GM21717 (cell line): ENCODE results near the gene FBXL5.
A peak's percentile ranks its signal among the peaks of the same experiment; 100 is the strongest.

Experiments used
- ATAC-seq: cut with Tn5 transposase; IDR thresholded peaks from one replicate; pipeline ENCODE4 v1.9.1; 2021; ENCODE audit warnings: mild to moderate bottlenecking, moderate library complexity; ENCODE audit not compliant: unreplicated experiment

FBXL5 gene

DNA sequence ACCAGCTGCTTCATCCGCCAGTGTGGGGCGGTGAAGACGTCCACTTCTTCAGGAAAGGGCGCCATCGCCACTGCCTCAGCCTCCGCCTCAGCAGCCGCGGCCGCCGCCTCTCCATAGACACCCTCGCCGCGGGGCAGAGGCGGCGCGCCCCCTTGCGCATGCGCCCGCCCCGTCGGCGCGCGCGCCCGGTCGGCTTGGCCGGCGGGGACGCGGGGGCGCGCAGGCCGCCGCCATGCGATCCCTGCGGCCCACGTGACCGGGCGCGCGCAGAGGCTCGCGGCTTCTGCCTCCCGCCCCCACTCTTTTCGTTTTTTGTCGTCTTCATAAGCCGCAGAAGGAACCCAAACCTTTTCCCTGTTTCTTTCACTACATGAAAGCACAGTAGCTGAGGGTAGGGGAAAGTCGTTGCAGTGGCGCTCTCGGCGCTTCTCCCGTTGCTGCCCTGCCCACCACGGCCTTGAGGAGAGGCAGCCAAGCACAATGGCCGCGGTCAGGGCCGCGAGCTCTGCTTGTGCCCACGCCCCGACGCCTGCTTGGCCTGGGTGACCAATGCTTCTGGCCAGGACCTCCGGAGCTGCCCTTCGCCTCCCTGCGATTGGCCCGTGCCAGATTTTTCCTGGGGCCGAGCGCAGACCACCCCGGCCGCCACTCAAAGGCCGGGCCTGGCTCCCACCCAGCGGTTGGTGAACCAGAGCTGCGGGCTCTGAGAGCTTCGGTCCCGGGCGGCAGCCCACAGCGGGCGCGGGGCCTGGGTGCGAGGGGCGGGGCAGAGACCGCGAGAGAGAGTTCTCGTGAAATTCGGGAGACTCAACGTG, at the start of gene FBXL5:
FBXL5 (minus strand) TSS at position 135 of the 815 bp plus-strand sequence; CDS start at position 65, 70 bp downstream.
- peak; percentile 67 for ATAC-seq

DNA sequence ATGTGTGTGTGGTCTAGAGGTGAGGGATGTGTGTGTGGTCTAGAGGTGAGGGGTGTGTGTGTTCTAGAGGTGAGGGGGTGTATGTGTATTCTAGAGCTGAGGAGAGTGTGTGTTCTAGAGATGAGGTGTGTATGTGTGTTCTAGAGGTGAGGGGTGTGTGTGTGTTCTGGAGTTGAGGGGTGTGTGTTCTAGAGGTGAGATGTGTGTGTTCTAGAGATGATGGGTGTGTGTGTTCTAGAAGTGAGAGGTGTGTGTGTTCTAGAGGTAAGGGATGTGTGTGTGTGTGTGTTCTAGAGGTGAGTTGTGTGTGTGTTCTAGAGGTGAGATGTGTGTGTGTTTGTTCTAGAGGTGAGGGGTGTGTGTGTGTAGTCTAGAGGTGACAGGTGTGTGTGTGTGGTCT, 49.0 kb upstream of the FBXL5 start:
- ATAC-seq = no peak

GRCh38 chr4:15703439-15703838, 48.3 kb upstream of the FBXL5 start:
- no peak for ATAC-seq

GRCh38 chr4:15702941-15703403, 47.8 kb upstream of the FBXL5 start, which contains the start of gene BST1:
Gene BST1 (plus strand): TSS chr4:15703065. CDS start chr4:15703145, 80 bp downstream.
- peak; percentile 87 for ATAC-seq

GRCh38 chr4:15696866-15697265, 41.7 kb upstream of the FBXL5 start:
- no peak for ATAC-seq

DNA sequence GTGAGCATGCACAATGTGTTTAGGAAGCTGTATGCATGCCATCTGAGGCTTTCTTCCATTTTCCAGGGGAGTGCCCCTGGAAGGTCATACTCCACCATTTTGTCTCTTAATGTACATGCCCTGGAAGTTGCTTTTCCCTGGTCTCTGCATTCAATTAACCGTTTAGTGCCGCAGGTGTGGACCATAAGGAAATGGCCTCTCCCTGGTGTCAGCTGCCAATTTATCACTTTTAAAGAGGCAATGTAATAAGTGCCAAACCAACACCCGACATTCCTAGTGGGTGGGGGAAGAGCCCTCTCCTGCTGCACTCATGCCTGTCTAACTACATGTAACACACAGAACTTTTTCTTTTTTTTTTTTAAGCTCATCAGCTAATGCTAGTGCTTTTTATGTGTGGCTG, 40.6 kb upstream of the FBXL5 start:
- ATAC-seq = no peak

DNA sequence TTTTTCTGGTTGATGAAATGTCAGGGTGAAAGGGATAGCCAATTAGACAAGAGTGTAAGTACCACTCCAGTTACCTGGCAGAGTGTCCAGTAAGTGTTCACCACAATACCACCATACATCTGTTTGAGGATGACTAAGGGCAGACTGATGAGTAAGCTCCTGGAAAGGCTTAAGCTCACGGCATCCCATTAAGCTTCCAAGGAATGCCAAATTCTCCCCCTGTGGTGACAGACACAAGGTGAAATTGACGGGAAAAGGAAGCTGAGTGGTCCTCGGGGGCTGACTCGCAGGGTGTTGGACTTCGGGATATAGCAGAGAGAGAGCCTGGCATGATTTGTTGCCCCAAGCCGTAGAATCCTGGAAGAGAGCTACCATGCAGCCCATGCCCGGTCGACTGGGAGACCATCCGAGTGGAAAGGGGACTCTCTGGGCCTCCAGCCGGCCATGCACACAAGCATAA, 40.1 kb upstream of the FBXL5 start:
- ATAC-seq = no peak

DNA sequence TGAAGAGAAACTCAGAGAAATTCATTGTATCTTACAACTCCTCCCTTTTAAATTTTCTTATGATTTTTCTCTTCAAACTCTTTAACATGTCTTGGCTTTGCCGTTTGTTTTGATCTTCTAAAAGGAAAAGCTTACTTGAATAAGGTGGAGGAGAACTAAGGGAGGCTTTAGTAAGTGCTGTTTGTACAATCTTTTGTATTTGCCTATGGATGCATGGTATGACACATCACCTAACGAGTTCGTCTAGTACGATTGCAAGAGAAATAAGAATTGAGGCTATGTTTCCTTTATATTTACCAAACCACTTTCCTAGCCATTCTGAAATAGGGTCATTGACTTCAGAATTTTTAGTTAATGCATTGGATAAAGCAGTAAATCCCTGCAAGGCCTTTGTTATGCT, 39.3 kb upstream of the FBXL5 start:
- ATAC-seq = no peak

DNA sequence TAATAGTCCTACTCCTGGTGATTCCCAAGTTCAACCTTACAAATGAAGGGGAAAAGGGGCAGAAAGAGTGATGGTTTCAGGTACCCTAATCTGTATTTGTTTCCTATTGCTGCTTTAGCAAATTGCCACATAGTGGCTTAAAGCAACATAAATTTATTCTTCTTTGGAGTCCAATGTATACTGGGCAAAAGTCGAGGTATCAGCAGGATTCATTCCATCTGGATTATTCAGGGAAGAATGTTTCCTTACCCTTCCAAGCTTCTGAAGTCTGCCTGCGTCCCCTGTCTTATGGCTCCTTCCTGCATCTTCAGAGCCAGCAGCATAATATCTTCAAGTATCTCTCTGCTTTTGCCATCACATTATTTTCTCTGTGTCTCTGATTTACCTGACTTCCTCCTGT, 37.4 kb upstream of the FBXL5 start:
- no peak for ATAC-seq

DNA sequence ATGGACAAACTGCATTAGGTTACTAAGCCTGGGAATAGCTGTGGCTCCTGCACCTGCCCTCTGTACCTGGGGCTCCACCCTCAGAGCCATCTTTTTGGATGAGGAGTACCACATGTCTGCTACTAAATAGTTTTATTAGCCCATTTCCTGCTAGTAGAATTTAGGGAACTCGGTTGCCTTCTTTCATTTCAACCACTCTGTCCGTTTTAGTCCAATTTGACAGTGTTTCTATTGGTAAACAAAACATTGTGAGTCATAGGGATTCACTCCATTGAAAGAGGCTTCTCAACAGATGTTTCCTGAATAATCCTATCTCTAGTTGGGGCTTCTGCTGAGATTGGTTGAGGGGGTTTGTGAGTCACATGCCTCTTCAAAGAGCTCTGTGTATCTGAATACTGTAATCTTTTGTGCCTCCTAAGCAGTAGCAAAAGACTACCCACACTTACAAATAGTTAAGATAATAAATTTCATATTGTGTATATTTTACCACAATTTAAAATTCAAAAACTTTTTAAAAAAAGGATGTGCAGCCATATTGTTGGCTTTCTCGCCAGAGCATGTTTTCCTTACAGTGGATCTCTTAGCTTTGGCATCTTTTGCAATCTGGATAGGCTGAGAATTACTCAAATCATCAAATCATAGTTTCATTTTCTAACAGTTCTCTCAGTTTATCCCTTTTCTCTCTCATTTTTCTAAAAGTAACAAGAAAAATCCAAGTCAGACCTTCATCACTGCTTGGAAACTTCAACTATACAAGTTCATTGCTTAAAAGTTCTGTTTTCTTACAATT, 36.4 kb upstream of the FBXL5 start:
- no peak for ATAC-seq

DNA sequence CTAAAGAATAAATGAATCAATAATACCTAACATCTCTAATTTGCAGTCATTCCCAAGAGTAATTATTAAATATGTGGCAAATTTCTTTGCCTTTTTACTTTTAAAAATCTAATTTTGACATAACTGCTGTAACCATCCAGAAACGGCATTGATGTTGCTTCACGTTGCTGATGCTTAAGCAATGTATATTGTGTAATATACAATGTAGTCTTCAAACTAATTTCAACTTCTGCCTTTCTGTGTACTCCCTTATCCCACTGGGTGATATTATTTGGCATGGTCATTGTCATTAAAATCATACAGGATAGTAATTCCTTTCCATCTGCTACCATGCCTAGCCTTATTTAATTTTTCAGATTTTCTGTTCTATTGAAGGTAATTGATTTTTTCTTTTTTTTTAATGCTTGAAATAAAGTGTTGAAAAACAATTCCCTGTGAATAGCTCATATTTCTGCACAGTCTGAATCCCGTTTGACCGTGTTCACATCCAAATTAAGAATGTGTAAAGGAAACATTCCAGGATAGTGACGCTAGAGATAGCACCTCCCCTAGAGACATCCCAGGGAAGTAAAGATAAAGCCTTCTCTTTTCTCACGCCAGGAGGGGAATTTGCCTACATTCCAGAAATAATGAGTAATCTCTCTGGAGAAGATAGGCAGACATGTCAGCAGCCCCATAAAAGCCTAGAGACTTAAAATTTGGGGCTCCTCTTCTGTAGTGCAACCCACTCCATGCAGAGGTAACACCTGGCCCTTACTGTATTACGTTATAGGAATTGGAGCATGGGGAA, 35.1 kb upstream of the FBXL5 start:
- ATAC-seq = no peak

DNA sequence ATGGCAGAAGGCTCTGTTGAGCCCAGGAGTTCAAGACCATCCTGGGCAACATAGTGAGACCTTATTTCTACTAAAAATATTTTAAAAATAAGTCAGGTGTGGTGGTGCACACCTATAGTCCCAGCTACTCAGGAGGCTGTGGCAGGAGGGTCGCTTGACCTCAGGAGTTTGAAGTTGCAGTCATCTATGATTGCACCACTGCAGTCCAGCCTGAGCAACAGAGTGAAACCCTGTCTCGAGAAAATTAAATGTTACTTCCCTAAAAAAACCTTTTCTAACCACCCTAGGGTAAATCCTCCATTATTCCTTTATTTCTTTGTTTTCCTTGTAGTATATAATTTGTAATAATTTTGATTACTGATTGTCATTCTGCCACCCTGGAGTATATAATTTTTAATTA, 34.4 kb upstream of the FBXL5 start:
- no peak for ATAC-seq

- no peak for ATAC-seq
Measured at GRCh38 chr4:15688051-15688450, 32.9 kb upstream of the FBXL5 start.

- ATAC-seq = no peak
Measured at GRCh38 chr4:15684498-15684897, 29.3 kb upstream of the FBXL5 start.

DNA sequence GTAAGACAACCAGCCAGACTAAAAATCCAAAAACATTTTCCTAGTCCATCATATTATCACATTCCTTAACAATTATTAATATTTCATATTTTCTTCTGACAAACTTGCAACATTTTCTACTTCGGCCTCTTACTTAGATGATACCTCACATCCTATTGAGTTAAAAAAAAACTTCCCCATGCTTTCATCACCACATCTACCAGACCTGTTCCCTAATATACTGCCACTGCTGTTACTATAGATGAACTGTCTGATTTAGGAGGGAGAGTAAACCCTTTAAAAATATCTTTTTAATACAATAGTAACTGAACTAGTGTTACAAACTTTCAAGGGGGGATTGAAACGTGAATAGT, 28.0 kb upstream of the FBXL5 start:
- no peak for ATAC-seq

- peak; percentile 1 for ATAC-seq
Measured at GRCh38 chr4:15682242-15683142, 27.3 kb upstream of the FBXL5 start.

DNA sequence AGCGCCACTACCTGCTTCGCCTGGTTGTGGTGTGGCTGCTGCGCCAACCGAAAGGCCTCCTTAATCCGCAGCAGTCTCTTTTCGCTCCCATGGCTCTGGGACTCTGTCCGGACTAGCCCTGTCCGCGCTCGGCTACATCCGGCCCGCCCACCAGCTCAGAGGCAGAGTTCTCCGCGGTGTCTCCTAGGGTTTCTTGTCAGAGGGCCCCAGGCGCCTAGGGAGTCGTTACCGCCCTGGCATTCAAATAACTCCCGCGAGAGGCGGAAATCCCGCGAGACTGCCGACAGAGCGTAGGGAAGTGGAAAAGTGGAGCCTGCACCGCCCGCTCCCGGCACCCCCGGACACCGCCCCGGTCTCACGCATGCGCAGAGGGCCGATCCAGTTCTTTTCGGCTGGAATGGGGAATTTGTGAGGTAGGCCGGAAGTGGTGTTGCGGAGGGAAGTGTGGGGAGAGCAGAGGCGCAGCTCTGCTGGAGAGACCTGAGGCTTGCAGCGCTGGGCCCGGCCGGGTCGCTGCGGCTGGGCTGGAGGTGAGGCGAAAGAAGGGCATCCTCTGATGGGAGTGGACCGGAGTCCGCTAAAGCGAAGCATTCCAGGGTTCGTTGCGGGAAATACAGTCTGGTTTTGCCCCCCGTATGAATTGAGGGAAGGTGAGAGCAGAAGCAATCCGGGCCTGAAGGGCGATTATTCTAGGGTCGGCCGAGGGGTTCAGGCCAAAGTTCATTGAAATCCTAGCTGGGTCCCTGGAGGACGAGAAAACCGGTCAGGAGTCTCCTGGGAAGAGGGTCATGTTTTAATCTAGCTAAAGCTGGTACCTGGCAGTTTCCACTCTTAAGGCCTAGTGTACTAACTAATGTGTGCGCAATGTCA, 26.4 kb upstream of the FBXL5 start, which contains the start of gene FAM200B:
FAM200B (plus strand) TSS at position 456 of the 870 bp plus-strand sequence. CDS start 5,151 bp downstream, outside the sequence.
- ATAC-seq = peak; percentile 91

GRCh38 chr4:15681067-15681371, 25.9 kb upstream of the FBXL5 start:
- no peak for ATAC-seq

GRCh38 chr4:15677507-15677988, 22.4 kb upstream of the FBXL5 start:
- ATAC-seq = no peak
